22Rv1 (cell line): ENCODE data around the gene BTD.
"Not testable (repeated sequence)": the region's sequence is repeated elsewhere in the genome, so short reads cannot be mapped to it uniquely, and the experiment has no call there.

Source experiments
- H3K27ac ChIP-seq: fragments of 450-650 bp; 2 replicates; pipeline ENCODE4 v1.5.1; 2017
- CTCF ChIP-seq: fragments of 450-650 bp; IDR thresholded peaks from 2 replicates; pipeline ENCODE4 v1.5.1; 2017; ENCODE audit warnings: mild to moderate bottlenecking
- ZFX ChIP-seq: fragments of 450-650 bp; IDR thresholded peaks from 2 replicates; pipeline ENCODE4 v1.6.1; 2017; ENCODE audit warnings: antibody characterized with exemption, borderline replicate concordance

BTD gene

GRCh38 chr3:15616053-15616452, 14.5 kb downstream of the BTD start:
- no peak for TF ChIP-seq CTCF
- TF ChIP-seq ZFX: no peak
- no peak overlapping the region for H3K27ac ChIP-seq

GRCh38 chr3:15619659-15620464, 18.3 kb downstream of the BTD start:
- H3K27ac ChIP-seq: not testable (repeated sequence)

- no peak for TF ChIP-seq ZFX
- no peak overlapping the region for H3K27ac ChIP-seq
Observed at GRCh38 chr3:15623535-15624440, 22.2 kb downstream of the BTD start.

- no peak for TF ChIP-seq ZFX
- no peak overlapping the region for H3K27ac ChIP-seq
Observed at GRCh38 chr3:15628967-15629366, 27.4 kb downstream of the BTD start.

- no peak for TF ChIP-seq ZFX
- TF ChIP-seq CTCF: peak; percentile 70
- H3K27ac ChIP-seq: peak overlapping the region; percentile 68
Observed at GRCh38 chr3:15629860-15630597, 28.5 kb downstream of the BTD start.

- peak overlapping the region; percentile 68 for H3K27ac ChIP-seq
- TF ChIP-seq ZFX (no peak), CTCF (no peak)
Observed at GRCh38 chr3:15630646-15631350, 29.3 kb downstream of the BTD start.

- TF ChIP-seq CTCF (no peak), ZFX (no peak)
Observed at GRCh38 chr3:15631426-15632211, 30.1 kb downstream of the BTD start.

GRCh38 chr3:15632212-15632580, 30.7 kb downstream of the BTD start:
- TF ChIP-seq CTCF: no peak
- no peak for TF ChIP-seq ZFX
- peak overlapping the region; percentile 47; the same call in 1 of the 2 replicates for H3K27ac ChIP-seq

More at GRCh38 chr3:15631426-15632211, 30.1 kb downstream of the BTD start:
- H3K27ac ChIP-seq: peak overlapping the region; percentile 68
